Umbilical cord (tissue), 2 donors: ENCODE data around the gene ACIN1. TPM values are rescaled to one million over a fixed set of nuclear protein-coding genes. Genes with fewer than 3 reads are reported as not detected.

Experiments
- DNase-seq: peaks from one replicate; pipeline ENCODE4 v3.0.0-alpha.2; 2015; ENCODE audit warnings: low spot score
- total RNA-seq: library from RNA; depleted of rRNA; stranded (reverse); fragments of >200 nt; gene quantifications from one replicate; pipeline ENCODE4 v1.2.3, GENCODE V29; 2014; ENCODE audit warnings: low replicate concordance; ENCODE audit not compliant: insufficient read depth

The ACIN1 gene
- total RNA-seq, 1 donor from 2014 or later, result 52.5 TPM

GRCh38 chr14:23042162-23042965 lies 52.6 kb downstream of the ACIN1 start, which contains the start of gene PSMB11:
Gene PSMB11, plus strand, starts transcription at chr14:23042212. Its CDS starts 14 bp downstream, at chr14:23042226.
- DNase-seq, result no peak

GRCh38 chr14:23041729-23042128 lies 53.2 kb downstream of the ACIN1 start:
- DNase-seq, result no peak

GRCh38 chr14:23040100-23040499 lies 54.8 kb downstream of the ACIN1 start:
- no peak for DNase-seq

- no peak for DNase-seq
These were observed 59.4 kb downstream of the ACIN1 start for GRCh38 chr14:23035303-23036144.

DNA sequence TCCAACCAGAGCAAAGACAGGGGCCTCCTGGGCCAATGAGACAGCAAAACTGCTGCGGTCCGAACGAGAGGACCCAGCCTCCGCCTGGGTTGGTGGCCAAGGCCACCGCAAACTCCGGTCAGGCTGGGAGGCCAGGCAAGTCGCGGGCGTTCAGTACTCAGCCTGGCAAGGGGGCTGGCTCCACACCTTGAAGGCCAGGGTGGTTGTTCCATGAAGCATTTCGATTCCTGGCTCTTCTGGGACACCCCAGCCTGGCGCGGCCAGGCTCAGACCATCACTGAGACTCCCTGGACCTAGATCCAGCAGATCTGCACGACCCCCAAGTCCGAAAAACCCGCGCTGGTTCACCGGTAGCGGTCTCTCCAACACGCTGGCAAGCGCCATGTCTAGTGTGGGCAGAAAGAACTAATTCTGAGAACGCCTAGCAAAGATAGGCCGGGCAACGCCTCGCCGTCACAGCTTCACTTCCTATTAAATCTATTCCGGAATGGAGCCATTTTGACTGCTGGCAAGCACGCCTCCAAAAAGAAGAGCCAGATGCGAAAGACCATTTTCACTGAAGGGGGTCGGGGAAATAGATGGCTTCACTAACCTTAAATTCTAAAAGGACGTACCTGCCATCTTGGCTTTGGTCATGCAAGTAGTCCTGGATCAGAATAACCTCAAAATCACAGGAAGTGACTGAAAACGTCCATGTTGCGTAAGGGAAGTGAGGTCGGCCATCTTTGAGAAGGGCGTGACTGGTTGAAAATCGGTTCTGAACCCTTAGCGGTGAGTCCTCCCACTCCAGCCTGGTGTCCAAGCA lies 60.2 kb downstream of the ACIN1 start, which contains the start of gene PSMB5:
Gene PSMB5, minus strand, starts transcription at position 403 of the 805 bp plus-strand sequence. Its CDS starts 19 bp downstream, at position 384.
- DNase-seq, result peak; percentile 98

- no peak for DNase-seq
These were observed 61.0 kb downstream of the ACIN1 start for GRCh38 chr14:23033801-23034497.

DNA sequence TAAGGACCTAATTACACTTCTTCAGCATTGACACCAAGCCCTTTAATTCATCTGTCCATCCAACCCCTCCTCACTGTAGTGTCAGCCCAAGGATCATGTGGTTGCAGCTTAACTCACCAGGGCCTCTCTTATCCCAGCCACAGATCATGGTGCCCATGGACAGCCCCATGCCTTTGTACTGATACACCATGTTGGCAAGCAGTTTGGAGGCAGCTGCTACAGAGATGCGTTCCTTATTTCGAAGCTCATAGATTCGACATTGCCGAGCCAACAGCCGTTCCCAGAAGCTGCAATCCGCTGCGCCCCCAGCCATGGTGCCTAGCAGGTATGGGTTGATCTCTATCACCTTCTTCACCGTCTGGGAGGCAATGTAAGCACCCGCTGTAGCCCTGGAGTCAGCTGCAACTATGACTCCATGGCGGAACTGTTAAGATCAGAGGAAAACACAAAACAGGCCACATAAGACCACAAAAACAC lies 61.6 kb downstream of the ACIN1 start:
- no peak for DNase-seq

- no peak for DNase-seq
These were observed 64.0 kb downstream of the ACIN1 start for GRCh38 chr14:23030936-23031335.

DNA sequence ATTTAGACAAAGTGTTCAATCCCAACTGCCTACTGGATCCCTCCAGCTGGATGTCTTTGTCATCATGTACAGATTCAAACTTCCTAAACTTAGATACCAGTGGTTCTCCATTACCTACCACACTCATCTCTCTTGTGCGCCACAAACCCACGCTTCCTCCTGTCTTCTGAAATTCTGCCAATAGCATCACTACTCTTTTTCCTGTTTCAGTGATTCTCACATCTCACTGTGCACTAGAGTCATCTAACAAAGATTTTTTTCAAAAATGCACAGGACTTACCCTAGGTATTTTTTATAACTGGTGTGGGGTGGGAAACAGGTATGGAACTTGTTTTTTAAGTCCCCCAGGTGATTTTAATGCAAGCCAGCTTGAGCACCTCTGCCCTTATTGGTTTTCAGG lies 66.1 kb downstream of the ACIN1 start:
- DNase-seq, result no peak

DNA sequence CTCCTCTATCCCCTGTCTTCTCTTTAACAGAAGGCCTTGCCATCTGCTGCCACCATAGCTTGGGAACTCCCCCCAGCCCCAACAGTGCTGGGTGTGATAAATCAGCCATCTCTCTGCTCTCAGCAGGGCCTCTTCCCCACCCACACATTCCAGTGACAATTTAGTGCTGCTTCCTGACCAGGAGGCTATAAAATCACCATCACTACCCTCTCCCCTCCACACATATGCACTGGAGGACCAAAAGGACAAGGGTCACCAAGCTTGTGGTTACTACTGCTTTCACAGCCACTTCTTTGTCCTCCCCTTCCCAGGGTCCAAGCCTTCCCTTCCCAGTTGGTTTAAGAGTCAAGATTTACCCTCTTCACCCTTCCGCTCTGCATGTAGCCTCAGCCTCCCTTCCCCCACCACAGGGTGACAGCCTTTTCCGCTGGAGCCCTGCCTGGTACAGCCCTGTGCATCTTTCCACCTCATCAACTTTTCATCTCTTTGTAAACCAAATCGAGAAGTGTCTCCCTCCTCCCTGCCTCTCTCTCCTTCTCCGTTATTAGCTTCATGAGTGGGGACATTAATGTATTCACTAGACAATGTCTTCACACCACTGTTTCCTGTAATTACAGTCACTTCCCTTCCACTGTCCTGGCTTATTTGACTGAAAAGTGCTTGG lies 69.7 kb downstream of the ACIN1 start:
- no peak for DNase-seq

DNA sequence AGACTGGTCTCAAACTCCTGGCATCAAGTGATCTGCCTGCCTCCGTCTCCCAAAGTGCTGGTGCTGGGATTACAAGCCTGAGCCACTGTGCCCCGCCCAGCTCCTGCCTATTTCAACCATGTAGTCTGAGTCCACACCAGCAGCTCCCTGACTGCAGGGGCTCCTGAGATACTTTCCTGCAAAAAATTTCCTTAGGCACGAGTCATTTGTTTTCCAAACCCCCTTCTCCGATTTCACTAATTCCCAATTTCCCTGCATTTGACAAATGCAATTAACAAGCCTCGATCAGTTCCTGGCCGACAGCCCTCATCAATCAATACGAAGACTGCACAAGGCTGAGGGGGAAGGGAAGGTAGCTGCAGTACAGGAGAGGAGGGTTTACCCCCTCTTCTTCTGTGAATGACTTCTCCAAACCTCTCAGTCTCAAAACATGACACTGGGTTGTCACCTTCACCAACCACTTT lies 70.3 kb downstream of the ACIN1 start:
- DNase-seq, result no peak

GRCh38 chr14:23023795-23024152 lies 71.2 kb downstream of the ACIN1 start:
- no peak for DNase-seq

DNA sequence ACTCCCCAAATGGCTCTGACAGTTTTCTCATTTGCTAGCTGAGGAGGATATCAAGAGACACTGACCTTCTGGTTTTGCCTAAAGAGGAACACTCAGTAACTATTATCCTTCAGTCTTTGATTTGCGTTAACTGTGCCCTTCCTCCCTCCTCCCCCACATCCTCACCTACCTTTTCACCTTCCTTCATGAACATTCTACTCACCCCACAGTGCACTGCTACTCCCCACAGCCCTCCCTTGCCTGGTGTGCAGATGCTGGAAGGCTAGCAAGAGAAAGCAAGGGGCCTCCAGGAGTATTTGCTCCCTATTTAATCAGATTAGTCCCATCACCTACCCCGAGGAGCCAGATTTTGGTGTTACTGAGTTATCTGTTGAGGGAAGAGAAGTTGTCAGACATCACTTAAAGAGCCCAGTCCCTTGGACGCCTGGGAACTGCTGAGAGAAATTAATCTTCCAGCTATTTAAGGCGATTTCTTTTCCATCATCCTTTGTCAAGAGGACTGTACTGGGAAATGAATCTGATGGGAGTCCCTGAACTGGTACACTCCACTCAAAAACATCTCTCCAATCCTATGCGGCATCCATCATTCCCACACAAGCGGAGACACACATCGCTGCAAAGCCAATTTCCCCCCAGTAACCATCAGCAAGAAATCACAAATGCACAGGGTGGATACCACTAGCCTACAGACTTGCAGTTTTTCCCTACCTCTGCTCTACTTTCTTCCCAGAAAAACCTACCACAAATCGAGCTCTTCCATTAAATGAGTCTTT lies 71.7 kb downstream of the ACIN1 start:
- no peak for DNase-seq

DNA sequence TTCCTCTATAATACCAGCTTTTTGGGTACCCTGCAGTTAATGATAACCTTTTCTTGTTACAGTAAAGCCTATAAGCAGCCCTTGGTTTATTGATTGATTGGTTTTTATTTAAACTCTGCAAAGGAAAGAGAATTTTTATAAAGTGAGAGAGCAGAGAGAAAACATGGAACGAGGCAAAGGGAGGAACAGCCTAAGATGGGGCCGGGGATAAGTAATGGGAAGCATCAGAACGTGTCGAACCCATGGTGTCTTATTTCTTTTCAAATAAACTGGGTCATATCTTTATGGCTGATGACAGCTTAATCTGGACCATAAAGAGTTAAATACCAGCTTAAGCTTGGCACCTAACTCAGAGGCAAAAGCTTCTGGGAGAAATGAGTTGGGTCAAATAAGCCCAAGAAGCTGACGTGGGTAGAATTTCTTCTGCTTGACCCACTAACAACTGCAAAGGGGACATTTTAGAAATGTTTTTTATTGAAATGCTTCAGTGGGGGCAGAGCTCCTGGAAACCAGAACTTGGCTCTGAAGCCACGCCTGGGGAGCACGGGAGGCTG lies 73.0 kb downstream of the ACIN1 start:
- no peak for DNase-seq

GRCh38 chr14:23021434-23021833 lies 73.5 kb downstream of the ACIN1 start:
- no peak for DNase-seq

GRCh38 chr14:23020143-23021128 lies 74.5 kb downstream of the ACIN1 start:
- DNase-seq, result no peak

- DNase-seq, result no peak
These were observed 76.8 kb downstream of the ACIN1 start for GRCh38 chr14:23018107-23018506.

DNA sequence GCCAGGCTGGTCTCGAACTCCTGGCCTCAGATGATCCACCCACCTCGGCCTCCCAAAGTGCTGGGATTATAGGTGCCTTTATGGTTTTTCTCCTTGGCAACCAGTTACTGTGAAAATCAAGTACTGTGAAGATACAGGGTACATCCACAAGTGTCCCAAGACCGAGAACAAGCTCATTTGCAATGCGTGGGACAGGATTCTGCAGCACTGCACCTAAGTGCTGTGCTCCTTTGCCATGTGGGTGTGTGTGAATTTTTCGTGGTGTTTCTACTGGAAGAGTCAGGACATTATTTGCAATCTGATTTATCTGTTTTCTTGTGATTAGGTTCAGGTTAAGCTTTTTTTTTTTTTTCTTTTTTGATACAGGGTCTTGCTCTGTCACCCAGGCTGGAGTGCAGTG lies 77.8 kb downstream of the ACIN1 start:
- no peak for DNase-seq
